NCI-H2029 (cell line): Measurements from ENCODE around the gene SLC19A1.

Source experiments
- DNase-seq: peaks from one replicate; lab custom pipeline; 2025; lab: John Stamatoyannopoulos, UW

Gene SLC19A1

DNA sequence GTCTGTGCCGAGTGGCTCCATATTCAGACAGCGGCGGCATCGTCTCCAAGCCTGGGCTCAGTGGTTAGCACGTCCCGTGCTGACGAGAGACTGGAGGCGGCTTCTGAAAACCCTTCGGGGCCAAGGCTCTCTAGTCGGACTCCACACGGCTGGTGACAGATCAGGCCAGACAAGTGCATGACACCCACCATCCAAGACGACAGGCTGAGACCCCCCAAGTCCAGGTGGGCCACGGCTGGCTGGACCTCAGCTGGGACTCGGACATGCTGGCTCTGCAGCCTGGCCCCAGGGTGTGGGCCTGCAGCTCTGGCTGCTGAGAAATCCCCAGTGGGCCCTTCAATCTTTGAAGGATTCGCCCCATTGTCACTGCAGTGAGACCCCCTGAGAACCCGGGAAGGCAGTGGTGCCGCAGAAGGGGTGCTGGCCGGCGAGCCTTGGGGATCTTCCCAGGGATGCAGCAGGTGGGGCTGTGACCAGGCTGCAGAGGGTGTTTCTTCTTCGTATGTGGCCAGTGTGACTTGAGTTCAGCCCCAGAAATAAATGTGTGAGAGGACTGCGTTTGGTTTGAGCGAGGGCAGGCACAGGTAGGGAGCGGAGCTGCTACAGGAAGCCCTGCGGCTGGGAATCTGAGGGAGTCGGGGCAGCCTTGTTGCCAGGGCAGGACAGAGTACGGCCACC lies 15.9 kb upstream of the SLC19A1 start:
- DNase-seq = no peak

DNA sequence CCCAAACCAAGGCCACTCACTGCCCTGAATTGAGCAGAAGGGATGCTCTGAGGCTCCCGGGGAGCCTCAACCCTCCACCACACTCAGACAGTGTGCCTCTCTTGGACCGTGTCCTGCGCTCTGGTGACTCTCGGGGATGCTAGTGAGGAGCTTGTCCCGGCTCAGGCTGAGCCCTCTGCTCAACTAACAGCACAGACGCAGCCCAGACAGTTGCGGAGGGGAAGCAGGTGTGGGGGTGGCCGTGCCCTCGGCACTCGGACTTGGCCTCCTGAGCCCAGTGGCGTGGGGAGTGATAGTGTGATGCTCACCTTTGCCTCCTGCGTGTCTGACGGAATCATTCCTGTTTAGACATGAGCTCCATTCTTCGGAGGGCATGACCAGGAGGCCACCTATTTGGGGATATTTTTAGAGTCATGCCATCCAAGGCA lies 15.4 kb upstream of the SLC19A1 start:
- DNase-seq = no peak

DNA sequence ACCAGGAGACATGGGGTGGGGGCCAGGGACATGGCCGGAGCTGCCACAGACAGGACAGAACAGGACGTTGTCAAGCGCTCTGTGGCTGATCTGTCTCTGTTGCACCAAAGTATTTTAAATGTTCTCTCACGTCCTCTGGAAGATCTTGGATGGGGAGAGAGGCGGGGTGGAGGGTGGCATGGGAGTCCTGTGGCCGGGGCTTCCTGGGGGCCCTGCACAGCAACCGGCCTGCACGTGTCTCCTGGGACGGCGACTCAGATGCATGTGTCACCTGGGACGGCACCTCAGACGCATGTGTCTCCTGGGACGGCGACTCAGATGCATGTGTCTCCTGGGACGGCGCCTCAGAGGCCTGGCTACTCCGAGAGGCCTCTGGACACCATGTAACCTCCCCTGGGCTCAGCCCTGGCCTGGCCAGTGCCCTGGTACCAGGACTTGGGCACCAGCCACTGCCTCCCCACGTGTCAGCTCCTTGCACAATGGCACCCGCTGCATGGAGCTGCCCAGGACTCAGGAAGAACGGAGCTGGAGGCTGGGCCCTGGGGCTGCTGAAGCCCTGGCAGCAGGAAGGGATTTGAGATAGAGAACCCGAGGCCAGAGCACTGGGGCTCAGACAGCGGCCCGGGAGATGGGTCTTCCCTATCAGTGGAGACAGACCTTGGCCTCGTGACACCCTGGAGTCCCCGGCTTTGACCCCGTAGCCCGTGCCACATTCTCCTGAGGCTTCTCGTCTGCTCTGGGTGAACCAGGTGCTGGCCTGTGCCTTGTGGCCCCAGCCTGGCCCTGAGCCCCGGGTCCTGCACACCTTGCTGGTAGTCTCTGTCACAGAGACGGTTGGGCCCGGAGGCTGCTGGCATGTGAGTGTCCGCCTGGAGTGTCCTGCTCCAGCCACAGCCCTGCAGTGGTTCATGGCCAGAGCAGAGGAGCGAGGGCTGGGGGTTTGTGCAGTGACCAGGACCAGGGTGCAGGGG lies 14.7 kb upstream of the SLC19A1 start:
- no peak for DNase-seq

DNA sequence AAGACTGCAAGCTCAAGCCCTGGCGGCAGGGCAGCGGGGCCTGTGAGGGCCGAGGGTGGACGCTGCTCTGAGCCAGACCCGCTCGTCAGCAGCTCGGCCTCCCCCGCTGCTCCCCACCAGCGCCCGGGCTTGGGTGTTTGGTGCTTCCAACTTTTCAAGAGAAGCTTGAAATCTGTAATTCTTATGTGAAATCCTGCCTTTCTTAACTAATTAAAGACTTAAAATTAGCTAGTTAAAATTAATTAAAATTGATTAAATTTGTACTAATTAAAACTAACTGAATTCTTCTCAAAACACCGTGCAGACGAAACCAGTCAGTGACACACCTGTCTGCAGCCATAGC lies 14.0 kb upstream of the SLC19A1 start:
- no peak for DNase-seq

DNA sequence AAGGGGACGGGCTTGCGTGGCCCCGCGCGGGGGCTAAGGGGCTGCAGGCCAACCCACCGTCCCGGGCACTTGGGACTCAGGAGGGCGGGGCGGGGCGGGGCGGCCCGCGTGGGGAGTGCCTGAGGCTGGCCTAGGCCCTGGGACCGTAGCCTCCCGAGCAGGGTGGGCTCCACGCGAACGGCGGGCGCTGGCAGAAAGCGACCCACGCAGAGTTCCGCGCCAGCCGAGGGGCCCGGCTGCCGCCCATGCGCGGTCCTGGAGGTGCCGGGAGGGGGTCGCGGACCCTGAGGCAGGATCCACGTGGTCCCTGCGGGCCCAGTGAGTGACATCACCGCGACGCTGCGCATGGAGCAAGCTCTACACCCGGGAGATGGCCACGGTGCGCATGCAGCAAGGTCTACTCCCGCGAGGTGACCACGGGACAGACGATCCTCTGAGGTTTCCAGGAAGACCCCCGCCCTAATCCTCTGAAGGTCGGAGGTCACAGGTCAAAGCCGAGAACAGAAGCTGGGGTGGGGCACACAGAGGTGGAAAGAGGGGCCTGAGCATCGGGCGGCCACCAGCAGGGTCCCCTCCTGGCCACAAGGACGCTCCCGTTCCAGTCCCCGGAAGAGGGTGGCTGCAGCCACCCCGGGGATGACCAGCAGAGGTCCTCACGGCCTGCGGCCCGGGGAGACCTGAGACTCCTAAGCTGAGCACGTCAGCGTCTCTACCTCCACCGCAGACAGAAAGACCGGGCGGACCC lies 13.5 kb upstream of the SLC19A1 start:
- peak; percentile 16 for DNase-seq

DNA sequence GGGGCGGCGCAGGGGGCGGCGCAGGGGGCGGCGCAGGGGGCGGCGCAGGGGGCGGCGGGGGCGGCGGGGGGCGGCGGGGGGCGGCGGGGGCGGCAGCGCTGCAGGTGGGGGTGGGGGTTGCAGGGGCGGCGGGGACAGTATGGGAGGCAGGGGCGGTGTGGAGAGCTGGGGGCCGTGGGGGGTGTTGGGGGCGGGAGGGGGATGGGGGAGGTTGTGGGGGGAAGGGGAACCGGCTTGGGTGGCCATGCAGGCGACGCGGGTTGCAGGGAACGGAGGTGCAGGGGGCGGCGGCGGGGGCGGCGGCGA lies 13.0 kb upstream of the SLC19A1 start:
- no peak for DNase-seq

DNA sequence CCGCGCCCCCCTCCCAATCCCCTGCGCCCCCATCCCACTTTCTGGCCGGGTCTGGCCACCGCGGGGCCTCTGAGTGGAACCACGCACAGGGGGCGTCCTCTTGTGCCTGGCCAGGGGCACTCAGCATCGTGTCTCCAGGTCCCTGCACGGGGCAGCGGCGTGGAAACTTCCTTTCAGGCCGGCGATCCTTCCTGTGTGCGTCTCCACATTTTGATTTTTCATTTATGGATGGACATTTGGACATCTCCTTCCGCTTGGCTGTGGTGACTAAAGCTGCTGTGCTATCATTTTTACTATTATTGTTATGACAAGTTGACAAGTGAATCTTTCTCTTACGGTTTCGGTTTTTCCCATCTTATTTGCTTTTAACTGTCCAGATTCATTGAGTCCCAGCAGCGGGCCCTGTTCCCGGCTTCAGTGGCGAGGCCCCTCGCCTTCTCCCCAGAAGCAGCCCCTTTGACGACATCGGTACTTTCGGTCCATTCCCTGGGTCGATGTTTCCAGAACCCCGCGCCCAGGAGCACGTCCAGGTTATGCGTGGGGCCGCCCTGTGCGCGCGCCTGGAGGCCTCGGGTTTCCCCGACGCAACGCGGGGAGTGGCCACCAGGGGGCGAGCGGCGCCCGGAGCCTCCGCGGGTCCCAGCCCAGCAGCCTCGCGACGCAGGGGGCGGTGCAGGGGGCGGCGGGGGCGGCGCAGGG lies 12.4 kb upstream of the SLC19A1 start:
- DNase-seq = no peak

DNA sequence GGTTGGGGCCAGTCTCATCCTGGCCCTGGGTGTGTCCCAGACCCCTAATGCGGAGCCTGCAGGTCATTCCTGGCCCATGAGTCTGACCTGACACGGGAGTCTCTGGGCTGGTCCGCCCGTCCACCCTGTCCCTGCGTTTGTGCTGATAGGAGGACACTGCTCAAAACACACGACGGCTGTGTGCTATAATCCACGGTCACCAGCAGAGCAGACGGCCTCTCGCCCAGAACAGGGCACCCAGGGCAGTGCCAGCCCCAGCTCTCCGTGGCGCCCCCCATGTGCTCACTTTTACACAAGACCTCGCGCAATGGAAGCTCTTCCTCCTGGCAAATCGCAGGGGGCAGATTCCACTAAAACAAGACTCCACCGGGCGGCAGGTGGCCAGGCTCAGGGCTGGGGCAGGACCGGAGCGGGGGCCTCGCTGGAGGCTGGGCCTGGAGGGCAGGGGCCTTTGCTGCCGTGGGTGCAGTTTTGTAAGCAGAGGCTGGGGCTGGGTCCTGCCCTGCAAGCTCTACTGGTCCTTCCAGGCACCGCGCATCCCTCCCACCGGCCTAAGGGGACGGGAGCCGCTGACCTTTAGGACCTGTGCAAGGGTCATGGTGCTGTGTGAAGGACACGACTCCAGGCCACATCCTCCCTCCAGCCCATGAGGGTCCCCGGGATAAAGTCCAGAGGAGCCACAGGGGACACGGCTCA lies 10.6 kb upstream of the SLC19A1 start:
- DNase-seq = no peak

DNA sequence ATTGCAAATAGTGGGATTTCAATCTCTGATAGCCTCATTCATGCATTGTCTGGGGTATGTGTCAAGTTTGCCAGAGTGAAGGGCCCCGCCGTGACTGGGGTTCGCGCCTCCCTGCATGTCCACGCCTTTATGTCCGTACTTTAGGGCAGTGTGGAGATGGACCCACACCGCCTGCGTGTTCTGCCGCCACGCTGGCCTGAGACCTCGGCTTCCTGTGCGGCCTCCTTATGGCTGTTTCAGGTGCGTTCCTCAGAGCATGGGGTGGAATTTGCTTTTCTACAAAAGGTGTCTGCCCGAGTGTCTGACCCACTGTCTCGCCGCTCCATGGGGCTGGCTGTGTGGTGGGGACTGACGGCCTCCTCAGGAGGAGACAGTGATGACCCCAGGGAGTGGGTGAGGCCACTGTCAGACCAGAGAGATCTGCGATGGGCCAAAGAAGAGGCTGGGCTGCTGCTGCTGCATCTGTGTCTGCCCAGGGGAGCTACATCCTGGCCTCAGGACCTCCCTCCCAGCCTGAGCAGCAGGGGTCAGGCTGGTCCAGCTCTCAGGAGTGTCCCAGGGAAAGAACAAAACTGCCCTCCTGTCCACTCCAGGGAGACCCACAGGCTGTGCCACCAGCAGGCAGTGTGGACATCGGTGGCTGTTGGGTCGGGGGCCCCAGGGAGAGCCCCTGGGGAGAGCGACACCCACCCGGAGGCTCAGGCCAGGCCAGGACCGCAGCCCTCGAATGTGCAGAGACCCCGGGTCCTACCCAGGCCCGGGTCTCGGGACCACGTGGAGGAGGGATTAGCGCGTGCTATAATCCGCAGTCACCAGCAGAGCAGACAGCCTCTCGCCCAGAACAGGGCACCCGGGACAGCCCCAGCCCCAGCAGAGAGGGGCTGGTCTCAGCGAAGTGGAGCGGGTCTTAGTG lies 9.8 kb upstream of the SLC19A1 start:
- no peak for DNase-seq

DNA sequence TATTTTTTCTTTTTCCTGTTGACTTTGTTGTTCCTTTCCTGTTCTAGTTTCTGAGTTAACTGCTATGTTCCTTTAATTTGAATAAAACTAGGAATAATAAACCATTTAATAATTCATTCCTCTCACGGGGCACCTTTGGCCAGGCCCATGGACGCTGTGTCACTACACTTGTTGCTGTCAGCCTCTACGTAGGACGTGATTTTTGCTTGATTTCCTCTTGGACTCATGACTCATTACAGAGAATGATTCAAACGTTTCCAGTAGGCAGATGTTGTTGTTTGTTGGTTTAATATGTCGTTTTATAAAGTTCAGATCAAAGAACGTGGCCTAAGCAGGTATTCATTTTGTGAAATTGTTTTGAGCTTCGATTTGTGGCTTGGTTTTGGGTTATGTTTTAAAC lies 9.1 kb upstream of the SLC19A1 start:
- DNase-seq = no peak

DNA sequence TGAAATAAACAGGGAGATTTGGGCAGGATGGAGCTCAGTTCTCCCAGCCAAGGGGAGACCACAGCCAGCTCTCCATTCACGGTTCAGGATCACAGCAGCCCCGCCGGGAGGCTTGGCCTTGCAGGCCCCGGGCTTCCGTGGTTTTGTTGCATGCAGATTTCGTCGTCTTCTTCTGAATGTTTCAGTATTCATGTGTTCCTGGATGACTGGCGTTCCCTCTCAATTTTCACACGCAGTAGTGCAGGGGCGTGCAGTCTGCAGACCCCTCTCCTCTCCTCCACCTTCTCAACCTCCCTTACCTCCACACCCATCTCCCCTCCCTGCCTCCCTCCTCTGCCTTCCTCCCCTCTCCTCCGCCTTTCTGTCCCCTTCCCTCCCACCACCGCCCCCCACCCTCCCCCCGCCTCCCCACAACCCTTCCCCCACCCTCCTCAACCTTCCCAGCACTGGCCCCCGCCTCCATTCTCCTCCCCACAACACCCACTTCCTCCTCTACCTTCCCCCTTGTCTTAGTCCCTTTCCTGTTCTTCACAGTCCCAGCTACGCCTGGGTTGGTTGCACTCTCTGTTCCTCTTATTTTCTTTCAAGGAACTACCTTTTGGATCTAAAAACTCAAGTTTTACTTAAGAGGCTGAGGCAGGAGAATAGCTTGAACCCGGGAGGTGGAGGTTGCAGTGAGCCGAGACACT lies 8.4 kb upstream of the SLC19A1 start:
- no peak for DNase-seq

DNA sequence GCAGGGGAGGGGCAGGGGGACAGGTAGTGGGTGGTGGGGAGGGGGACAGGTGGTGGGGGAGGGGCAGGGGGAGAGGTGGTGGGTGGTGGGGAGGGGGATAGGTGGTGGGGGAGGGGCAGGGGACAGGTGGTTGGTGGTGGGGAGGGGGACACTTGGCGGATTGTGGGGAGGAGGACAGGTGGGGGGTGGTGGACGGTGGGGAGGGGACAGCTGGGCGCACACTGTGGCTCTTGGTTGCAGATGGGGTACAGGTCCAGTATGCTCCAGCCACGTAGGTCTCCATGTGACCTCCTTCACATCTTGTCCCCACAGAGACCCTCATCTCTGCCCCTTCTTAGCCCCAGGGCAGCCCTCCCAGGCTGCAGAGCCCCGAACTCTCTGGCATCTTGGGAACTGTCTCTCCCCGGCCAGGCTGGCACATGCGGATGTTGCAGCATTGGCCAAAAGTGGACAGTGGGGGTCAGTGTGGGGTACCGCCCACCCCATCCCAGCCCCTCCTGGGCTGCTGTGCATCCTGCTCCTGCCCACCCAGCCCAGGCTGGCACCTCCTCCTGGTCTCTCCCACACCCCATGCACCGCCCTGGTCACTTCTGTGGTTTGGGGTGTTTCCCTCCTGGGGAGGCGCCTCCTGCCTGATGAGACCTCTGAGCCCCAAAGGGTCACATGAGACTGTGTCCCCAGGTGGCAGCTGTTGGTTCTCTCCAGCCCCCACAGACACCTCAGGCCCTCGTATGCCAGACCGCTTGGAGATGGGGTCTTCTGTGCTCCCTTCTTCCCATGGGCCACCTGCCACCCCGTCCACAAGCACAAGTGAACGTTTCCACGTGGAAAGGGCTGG lies 7.6 kb upstream of the SLC19A1 start:
- no peak for DNase-seq

DNA sequence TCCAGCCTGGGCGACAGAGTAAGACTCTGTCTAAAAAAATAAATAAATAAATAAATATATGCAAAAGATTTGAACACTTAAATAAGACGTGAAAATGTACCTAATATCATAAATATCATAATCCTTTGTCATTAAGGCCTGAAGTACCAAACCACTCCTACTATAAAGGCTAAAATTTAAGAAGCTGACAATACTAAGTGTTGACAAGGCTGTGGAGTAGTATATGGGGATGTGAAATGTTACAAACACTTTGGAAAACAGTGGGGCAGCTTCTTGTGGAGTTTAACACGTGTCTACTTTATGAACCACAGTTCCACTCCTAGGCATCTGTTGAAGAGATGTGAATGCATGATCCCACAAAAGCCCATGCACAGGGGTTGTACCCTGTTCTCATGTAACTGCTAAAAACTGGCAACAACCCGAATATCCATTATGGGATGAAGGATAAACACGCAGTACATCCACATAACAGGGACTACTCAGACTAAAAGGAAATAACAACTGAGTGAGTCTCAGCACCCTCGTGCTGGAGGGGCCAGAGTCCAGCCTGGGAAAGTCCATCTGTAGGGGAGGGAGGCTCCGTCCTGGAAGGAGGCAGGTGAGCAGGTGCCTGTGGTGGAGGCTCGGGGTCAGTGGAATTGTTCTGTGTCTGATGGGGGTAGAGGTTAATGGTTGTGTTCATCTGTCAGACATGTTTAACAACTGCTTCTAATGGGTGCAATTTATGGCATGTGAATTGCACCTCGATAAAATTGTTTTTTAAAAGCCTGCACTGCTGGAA lies 6.7 kb upstream of the SLC19A1 start:
- DNase-seq = no peak

DNA sequence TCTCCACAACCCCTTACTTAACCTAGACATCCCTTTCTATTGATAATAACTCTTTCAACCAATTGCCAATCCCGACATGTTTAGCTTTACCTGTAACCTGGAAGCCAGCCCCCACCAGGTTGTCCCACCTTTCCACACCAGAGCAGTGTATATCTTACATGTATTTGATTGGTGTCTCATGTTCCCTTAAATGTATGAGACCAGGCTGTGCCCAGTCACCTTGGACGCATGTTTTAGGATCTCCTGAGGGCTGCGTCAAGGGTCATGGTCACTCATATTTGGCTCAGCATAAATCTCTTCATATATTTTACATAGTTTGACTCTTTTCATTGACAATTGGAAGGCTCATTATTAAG lies 5.3 kb upstream of the SLC19A1 start:
- no peak for DNase-seq

DNA sequence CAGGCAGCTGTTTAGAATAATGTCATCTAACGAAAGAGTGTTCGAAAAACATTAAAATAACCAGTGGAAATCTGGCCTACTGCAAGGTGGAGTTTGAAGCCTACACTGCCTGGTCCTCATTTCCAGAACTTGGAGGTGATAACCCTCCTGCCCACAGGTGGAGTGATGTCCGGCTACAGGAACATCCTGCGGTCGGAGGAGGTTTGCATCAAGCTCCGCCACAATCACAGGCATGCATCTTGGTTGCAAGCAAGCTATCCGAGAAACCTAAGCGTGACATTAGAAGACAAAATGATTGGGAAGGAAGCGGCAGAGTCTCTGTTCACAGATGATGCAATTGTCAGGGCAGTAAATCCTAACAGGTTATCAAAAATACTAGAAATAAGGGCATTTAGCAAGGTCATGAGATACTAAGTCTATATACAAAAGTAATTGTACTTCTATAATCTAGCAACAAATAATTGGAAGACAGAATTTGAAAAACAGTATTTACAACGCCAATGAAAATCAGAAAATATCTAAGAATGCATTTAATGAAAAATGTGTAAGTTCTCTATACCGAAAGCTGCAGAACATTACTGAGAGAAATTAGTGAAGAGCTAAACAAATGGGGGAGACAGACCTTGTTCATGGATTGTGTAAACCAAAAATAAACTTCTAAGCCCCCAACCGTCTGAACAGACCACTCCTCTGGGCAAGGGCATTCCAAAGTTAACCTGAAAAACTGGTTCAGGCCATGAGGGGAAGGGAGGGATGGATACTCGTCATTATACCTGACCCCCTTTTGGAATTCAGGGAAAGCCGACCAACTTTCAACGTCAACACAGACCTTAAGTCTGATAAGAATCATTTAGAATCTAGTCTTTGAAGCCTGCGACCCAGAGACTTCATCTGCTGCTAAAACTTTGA lies 4.7 kb upstream of the SLC19A1 start:
- no peak for DNase-seq

DNA sequence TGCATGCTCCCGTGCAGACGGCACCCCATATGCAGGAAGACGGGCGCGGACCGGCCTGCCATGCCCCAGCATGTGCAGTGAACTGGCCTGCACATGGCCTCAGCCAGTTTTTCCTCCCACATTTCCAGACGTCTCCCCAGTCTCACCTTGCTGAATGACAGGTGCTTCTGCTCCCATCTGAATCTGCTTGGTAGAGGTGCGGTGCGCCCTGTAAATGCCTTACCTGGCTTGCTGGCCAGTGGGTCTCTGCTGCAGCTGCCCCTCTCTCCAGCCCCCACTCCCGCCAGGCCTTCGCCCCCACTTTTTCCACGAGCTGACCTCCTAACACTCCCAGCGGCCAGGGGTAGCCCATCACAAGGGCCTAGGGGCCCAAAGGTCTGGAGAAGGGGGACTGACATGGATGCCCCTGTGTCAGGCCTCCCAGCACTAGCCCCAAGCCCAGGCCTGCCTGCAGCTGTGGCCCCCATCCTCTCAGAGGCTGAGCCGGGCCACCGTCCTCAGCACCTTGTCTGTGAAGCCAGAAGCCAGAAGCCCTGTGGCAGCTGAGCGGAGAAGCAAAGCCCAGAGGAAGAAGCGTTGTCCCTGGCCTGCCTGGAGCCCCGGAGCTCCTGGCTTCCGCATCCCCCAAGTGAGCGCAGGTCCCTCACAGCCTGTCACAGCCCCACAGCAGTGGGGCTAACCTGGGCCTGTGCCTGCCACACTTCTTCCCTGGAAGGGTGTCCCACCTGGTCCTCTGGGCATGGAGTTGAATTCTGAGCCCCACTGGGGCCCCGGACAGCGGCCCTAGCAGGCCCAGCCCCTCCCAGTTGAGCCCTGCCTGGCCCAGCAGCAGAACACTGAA lies 3.7 kb upstream of the SLC19A1 start:
- DNase-seq = no peak

DNA sequence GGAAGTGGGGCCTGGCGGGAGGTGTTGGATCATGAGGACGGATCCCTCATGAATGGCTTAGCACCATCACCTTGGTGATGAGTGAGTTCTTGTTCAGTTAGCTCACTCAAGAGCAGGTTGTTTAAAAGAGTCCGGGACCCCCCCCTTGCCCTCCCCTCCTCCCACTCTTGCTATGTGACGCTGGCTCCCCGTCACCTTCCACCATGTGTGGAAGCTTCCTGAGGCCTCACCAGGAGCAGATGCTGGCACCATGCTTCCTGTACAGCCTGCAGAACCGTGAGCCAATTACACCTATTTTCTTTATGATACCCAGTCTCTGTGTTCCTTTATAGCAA lies 3.0 kb upstream of the SLC19A1 start:
- DNase-seq = no peak
